HG03280 (cell line): ENCODE measurements around the gene DPP6.

ENCODE experiments used
- ATAC-seq: cut with Tn5 transposase; IDR thresholded peaks from one replicate; pipeline ENCODE4 v1.9.1; 2021; ENCODE audit warnings: mild to moderate bottlenecking, moderate library complexity; ENCODE audit not compliant: unreplicated experiment

DPP6 gene

DNA sequence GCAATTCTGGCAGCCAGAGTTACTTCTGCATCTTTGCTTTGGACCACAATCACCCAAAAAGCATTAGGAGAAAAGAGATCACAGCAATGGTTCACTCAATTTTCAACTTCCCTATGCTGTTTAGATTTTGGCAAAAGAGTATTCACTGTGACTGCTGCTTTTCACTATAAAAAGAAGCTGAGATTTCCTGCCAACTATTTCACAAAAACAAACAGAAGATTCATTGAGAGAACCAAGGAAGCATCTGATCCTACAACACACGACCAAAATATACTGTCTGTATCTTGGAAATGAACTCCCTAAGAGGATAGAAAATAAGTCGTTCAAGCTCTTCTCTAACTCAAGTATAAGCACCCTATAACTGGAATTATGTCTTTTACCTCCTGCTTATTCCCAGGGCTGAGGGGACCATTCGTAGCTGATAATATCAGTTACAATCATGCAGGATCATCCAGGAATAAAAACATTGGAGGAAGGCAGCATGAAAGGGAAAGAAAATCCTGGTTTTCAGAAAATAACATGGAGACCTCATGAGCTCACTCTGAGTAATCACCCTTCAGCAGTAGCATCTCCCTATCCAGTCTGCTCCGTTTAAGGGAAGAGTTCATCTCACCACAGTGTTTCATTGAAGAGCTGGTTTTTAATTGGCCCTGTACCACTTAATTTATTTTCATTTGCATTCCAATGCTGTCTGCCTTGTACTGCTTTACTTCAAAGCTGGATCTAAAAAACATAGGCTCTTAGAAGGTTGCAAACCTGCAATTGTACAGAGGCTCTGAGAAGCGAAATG lies 694.6 kb downstream of the DPP6 start:
- no peak for ATAC-seq

DNA sequence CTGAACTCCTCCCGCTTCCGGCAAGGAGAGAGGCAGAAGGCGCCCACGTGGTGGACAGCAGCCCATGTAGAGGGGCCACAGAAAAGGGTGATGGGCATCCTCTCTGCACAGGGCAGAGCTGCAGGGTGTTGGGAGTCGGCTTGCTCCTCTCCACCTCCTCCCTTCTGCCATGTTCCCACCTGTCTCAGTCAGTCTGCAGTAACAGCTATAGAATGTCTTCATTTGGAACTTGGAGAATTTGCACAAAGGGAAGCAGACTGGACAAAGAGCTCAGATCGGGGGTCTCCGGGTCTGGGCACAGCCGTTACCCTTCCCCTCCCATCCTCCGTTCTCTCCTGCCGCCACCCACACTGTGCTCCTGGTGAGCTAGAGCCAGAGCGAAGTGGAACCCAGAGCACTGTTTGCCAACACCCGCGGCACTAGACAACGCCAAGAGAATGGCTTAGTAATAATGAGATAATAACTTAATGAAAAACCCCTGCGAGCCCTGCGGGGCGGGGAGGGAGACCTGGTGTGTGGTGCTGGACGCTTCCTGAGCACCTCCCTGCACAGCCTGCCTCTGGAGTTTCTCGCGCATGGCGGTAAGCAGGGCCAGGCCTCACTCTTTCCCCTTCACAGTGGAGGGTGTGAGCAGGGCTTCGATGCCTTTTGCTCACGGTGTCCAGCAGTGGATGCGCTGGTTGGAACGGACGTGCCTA lies 696.0 kb downstream of the DPP6 start:
- no peak for ATAC-seq

DNA sequence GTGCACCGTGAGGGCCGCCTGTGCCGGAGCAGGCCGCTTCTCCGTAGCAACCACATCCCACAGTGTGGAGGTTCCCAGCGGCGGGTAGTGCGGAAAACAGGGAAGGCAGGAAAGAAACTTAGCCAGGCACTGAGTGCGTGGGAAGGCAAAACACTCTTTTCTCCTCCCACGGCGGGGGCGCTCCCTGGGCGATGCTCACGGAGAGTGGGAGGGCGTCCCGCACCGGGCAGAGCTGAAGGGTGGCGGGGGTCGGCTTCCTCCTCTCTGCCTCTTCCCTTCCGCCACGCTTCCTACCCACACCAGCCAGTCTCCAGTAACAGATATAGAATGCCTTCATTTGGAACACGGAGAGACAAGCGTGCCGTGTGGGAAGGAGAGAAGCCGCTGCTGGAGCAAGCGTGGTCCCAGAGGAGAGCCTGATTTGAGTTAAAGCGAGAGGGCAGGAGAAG lies 698.2 kb downstream of the DPP6 start:
- ATAC-seq, result no peak

DNA sequence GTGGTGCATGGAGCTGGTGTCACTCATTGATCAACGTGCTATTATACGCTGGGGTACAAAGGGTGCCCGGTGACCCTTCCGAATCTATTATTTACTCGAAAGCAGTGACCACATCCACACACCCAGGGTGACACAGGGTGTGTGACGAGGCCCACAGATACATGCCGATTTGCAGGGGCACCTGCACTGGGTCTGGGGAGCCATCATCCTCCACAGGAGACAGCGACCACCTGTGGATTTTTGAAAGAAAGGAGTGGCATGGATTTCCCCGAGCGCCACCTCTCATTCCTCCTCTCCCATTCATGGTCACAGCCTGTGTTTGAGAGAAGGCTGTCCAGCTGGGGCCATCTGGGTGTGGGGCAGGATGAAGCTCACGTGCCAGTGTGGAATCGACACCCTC lies 701.0 kb downstream of the DPP6 start:
- no peak for ATAC-seq

DNA sequence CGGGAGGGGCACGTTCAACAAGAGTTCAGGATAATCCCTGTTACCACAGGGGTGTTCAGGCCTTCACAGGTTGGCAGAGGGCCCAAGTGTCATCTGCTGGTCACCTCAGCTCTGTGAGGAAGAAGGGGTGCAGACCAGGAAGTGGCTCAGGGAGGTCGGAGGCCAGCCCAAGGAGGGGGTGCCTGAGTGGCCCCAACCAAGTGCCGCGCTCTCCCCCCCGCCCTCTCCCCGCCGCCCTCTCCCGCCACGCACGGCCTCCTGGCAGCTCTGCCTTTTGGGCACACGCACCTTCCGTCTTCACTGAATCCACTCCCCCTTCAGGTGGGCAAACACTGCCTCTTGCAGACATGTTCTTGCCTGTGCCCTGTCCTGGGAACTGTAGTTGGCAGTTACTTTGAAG lies 705.6 kb downstream of the DPP6 start:
- no peak for ATAC-seq

DNA sequence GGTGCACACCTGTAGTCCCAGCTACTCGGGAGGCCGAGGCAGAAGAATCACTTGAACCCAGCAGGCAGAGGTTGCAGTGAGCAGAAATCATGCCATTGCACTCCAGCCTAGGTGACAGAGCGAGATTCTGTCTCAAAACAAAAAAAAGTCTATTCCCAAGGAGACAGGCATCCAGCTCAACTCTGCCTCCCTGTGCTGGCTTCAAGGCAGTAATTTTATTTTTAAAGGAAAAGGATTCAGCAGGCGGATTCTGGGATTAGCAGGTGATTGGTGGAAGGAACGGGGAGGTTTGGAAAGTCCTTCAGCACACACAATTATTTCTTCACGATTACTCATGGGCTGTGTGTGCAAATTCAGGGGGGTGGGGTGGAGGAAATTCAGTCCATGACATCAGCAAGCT lies 707.8 kb downstream of the DPP6 start:
- no peak for ATAC-seq

DNA sequence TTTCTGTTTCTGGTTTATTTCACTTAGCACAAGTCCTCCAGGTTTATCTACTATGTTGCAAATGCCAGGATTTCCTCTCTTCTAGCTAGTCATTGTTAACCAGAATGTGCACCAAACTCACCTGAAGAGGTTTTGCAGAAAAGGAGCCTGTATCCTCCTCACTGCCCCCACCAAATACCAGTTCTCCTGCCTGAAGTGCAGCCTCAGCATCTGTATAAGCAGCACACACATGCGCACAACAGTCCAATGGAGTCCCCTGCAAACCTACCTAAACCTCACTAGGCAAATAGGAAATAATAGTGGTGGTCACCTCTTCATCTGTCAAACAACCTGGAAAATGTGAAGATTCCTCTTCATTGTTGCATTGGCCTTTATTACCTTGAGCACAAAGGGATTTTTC lies 712.9 kb downstream of the DPP6 start:
- ATAC-seq, result no peak

DNA sequence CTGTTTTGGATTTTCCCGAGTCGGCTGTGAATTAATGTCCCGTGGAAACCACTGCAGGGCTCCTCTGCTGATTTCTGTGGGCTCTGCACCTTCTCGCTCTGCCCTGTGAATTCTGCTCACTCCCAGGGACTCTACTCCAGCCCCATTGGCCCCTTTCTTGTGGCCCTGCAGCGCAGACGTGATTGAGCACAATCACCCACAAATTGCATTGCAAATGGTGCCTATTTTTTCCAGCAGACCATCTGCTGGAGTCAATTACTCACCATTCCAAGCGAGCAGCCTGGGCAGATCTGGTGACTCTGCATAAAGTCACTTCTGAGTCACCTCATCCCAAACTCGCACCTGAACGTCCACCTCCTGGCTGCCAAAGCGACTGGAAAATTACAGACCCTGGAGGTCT lies 714.9 kb downstream of the DPP6 start:
- no peak for ATAC-seq

DNA sequence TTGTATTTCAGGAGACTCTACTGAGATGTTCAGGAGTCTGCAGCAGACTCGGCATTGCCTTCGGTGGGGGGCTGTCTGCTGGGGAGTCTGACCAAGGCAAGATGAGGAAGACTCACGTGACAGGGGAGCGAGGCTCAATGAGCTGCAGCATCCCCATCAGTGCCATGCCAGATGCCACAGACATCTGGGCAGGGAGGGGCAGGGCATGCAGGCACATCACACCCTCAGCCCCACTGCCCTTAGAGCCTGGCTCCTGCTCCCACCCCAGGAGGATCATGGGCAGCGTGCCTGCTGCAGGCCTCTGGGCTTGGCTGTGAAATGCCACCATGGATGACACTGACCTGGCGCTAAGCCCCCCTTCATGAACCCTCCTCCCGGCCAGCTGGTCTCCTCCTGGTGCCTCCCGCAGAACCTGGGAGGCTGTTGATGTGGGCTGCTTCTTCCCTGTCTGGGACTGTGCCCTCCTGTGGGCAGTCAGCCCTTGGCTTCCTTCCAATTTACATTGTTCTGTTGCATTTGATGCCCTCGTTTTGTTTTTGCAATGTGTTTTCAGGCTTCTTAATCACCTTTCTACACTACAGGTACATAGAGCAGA lies 715.7 kb downstream of the DPP6 start:
- ATAC-seq, result no peak

DNA sequence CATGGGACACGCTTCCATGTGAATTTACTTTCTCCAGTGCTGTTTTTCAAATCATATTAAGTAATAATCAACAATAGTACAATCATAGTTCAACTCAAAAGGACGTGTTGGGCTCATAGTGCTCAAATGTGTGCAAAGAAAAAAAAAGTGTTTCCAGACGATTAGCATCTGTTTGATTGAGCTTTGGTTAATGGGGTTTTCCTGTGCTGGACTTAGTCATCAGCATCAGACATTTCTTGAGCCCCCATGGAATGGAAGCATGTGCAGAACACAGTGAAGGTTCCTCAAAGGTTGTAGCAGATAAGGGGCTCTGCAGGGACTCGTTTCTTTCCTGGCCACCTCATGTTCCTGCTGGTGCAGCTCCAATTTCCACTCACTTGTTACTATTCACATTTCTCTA lies 716.8 kb downstream of the DPP6 start:
- ATAC-seq, result no peak

DNA sequence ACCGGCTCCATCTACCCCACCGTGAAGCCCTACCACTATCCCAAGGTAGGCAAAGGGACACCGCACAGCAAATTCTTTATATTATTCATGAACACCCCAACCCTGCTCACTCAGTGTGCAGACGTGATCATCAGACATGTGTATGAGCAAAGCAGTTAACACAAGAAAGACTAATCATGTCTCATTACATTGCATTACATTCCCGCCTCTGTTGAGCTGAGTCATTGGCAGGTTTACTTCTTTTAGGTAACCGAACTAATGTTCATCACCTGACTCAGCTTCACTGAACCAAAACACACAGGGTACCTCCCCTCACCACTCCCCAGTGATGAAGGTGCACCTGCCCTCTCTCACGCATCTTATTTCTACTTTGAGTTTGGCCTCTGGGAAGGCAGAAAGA lies 717.3 kb downstream of the DPP6 start:
- no peak for ATAC-seq

DNA sequence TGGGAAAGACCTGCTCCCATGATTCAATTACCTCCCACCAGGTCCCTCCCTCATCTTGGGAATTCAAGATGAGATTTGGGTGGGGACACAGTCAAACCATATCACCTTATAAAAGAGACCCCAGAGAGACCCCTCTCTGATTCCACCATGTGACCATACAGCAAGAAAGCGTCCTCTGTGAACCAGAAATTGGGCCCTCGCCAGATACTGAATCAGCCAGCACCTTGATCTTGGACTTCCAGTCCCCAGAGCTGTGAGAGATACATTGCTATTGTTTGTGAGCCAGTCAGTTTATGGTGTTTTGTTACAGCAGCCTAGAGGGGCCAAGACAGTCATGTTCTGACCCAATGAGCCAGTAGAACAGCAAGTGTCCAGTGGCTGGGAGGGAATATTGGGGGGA lies 718.2 kb downstream of the DPP6 start:
- ATAC-seq, result no peak

DNA sequence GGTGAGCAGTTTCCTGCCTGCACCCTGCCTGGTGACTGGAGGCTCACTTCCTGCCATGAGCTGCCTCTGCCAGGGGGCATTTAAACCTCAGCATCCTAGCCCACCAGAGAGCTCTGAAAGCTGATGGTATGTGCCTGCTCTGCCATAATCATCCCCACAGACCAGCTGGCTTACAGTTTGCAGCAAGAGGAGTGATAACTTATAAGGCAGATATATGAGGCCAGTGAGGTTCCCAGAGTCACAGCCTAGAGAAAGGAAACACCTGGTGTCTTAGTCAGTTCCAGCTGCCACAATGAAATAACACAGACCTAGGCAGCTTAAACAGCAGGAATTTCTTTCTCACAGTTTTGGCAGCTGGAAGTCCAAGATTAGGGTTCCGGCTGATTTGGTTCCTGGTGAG lies 718.8 kb downstream of the DPP6 start:
- ATAC-seq, result no peak

DNA sequence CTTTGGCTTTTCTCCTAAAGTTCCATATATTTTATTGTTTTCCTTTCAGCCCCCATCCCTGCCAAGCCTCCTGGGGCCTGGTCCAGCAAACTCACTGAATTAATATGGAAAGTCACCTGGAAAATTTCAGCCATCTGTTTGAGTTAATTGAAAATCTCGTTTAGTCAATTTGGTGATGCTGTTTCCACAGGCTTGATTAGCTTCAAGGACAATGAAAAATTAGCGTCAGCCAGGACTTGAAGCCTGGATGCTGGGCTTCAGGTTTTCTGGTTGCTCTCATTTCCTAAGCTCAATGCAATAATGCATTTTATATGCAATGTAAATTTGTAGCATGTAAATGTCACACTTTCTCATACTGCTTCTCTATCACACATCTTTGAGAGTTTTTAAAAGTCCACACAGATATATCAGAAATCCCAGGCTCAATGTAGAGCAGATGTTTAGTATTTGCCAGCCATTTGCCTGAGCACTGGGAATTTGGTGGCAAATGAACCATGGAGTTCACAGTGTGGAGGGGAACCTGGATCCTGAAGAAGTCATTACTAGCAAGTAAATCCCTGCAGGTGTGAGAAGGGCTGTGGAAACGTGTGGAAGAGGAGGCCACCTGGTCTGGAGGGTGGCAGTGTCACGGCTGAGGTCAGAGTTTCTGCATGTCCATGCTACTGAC lies 722.2 kb downstream of the DPP6 start:
- no peak for ATAC-seq

DNA sequence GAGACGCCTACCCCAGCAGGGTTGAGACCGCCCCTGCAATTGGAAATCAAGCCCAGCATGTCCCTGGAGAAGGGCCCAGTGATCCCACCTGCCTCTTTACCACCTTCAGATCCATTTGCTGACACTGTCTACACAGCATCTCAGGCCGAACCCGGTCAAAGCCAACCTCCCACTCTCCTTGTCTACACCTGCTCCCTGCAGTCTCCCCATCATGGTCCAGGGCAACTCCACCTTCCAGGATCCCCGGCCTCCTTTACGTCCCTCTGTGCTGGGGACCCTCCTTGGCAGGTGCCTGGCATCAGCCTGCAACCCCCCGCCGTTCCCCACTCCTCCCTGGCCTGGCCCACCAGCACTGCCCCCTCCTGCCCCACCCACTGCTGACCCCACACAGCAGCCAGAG lies 723.5 kb downstream of the DPP6 start:
- no peak for ATAC-seq

DNA sequence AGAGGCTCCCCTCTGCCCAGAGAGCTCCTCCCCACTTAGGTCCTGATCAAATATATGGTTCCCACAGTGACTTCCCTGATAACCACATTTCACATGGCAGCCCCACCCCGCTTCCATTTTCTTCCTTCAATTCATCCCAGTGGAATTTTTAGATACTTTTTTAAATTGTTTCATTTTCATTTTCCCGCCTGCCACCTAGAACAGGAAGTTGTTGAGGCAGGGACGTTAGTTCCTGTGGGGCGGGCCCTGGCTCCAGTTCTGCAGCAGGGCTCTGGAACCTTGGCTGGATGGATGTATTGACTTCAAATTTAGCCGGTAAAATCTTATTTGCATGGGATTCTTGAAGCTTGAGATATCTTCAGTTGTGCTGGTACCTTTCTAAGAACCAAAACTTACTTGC lies 724.2 kb downstream of the DPP6 start:
- no peak for ATAC-seq

DNA sequence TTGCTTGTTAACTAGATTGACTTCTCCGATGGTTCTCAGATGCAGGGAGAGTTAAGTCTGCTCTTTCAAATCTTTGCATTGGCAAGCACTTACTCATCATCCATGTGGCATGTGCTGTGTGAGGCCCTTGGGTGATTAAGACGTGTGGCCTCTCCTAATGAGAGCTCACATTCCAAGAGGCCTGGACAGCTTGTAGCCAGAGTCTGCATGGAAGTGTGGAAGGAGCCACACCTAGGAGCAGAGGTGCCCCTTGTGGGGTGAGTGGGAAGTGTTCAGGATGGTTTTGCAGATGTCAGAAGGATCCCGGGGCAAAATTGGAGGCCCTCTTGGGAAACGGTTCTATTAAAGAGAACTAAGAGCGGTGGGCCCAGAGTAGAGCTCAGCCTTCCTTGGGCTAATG lies 724.8 kb downstream of the DPP6 start:
- no peak for ATAC-seq

DNA sequence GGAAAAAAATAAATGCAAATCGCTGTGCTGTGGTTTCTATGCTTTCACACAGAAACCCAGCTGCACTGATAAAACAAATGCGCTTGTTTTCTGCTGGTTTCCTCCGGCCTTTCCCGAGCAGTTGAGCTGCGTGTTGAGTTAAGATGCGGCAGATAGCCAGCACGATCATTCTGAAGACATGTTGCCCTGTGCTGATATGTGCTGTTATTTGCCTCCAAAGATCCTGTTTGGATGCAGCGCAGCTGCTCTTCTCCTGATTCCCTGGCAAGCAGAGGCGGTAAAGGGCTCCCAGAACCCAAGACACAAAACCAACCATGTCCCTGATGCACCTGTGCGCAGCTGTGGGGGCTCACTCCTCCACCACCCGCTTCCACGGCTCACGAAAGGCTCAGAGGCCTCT lies 725.3 kb downstream of the DPP6 start:
- ATAC-seq, result no peak

DNA sequence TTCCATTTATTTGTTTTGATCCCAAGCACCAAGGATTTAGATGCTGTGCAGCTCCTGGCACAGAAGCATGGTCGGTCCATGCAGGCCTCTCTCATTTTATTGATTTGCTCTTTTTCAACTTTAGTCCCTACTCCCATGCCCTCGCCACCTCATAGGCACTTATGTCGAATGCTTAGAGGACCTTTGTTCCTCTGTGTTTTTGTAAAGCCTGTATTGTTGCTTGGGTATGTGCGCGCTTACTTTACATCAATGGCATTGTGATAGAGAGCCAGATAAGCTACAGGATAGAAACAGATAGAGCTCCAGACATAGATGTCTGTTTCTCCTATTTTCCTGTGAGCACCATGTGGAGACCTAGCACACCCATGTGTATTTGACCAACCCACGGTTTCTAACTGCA lies 725.7 kb downstream of the DPP6 start:
- ATAC-seq, result no peak

DNA sequence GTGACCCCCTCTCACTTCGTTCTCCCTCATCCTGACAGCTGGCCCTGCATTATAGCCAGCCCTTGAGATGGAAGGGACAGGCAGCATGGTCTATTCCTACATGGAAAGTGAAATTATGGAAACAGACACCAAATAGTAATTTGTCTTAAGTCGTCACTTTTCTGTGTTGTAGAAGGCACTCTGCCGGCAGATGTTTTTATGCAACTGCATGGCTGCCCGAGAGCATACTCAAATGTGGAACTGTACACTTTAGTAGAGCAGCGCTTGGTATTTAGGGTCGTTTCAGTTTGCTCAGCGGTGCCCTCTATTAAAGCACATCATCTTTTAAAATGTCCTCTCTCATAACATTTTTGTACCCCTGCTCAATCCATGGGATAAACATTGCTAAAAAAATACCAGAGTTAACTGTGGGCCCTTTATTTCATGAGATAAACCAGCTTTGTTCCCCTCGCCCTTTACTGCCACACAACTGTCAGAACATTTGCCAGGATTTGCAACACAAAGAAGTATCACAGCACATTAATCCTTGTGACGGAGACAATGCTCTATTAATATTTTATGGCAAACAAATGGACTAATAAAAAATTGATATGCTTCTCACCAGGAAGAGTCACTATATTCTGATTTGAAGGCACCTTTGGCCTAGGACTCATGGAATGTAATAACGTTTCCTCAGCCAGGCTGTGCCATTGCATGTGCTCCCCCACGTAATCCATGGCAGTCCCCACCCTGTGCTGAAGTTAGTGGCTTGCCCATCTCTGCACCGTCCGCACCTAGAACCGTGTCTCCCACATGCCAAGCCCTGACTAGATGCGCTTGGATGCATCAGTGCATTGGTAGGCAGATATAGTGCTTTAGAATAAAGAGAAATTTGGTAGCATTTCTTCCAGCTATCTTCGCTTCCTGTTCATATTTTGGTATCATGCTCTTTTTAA lies 729.4 kb downstream of the DPP6 start:
- ATAC-seq, result no peak
